Airway epithelial cell (primary cell): ENCODE data around the gene KRTDAP. TPM values are rescaled to one million over a fixed set of nuclear protein-coding genes. Genes with fewer than 3 reads are reported as not detected.

Experiments used
- total RNA-seq: library from RNA; depleted of rRNA; stranded (reverse); fragments of >200 nt; gene quantifications from 2 replicates; pipeline ENCODE4 v1.2.3, GENCODE V29; 2015

The KRTDAP gene
- total RNA-seq = 40.4 and 58.3 TPM in 2 replicates

DNA sequence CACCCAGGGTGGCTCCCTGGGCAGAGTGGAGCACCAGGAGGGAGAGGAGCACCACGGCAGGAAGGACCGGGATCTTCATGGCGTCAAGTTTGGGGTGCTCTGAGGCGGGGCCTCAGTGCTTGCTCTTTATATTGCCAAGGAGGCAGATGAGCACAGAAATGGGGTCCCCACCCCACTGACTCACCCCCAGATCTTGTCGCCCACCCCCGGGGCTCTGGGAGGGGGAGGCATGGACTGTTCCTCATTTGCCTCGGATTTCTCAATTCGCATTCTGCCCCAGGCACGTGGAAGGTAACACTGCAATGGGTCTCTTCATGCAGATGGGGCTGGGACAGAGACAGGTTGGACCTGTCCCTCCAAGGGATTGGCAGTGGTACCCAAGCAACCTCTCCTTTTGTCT, at the start of gene KRTDAP:
KRTDAP (minus strand) TSS at position 101 of the 400 bp plus-strand sequence; CDS start at position 79, 22 bp downstream.

GRCh38 chr19:35533201-35533821, 43.0 kb upstream of the KRTDAP start, which contains the start of gene GAPDHS:
TSS of gene GAPDHS (plus strand) at chr19:35533456. CDS start at chr19:35533528, 72 bp downstream.

DNA sequence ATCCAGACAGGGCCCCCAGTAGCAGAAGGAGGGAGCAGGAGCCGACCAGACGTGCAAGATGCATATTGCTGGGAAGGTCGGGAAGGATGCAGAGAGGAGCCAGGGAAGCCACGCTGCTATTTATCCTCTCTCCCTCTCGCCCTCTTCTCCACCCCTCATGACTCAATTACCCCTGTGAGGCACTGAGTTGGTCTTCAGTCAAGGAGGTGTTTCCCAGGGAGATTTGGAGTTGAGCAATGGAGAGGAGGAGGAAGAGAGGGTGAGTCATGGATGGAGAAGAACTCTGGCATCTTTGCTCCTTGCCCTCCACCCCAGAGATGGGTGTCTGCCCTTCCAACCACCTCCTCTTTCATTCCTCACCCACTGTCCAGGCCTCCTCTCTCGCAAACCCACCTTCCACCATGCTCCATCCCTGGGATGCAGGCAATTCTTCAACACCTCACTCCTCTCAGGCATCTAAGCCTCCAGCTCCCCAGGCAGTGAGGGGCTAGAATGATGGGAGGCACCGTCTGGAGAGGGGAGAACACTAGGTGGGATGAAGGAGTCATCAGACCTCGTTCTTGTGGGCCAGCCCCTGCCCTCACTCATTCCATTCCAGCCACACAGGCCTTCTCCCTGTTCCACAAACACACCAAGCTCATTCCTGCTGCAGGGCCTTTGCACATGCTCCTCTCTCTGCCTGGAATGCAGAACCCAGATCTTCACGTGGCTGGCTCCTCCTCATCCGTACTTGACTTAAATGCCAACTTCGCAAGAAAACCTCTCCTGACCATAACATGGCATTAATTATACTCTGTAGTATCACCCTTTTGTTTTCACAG, 38.2 kb upstream of the KRTDAP start, which contains the start of gene SBSN:
SBSN (minus strand) TSS at position 94 of the 821 bp plus-strand sequence; CDS start at position 64, 30 bp downstream.

GRCh38 chr19:35513628-35514281, 23.5 kb upstream of the KRTDAP start, which contains the start of gene DMKN:
TSS of gene DMKN (minus strand) at chr19:35513649. CDS start at chr19:35513475, 174 bp downstream.

GRCh38 chr19:35447606-35448469, 42.4 kb downstream of the KRTDAP start, which contains the start of gene FFAR2:
TSS of gene FFAR2 (plus strand) at chr19:35448257. CDS start at chr19:35449715, 1,458 bp downstream.

Other genes starting within 250 kb of the KRTDAP start
- gene LSR, start 241.5 kb downstream of the KRTDAP start, total RNA-seq = 85.6 and 108 TPM in 2 replicates
- gene USF2, start 221.5 kb downstream of the KRTDAP start, total RNA-seq = 63.3 and 75.7 TPM in 2 replicates
- gene HAMP, start 207.9 kb downstream of the KRTDAP start, total RNA-seq = not detected in 2 replicates
- not detected in 2 replicates for gene MAG, start 198.3 kb downstream of the KRTDAP start, total RNA-seq
- not detected in 2 replicates for gene CD22, start 161.3 kb downstream of the KRTDAP start, total RNA-seq
- gene FFAR1, start 142.6 kb downstream of the KRTDAP start, total RNA-seq = not detected in 2 replicates
- not detected in 2 replicates for gene FFAR3, start 132.0 kb downstream of the KRTDAP start, total RNA-seq
- not detected in 2 replicates for gene GPR42, start 119.4 kb downstream of the KRTDAP start, total RNA-seq
- not detected in 2 replicates for gene FFAR2, start 42.2 kb downstream of the KRTDAP start, total RNA-seq
- gene DMKN, start 23.2 kb upstream of the KRTDAP start, total RNA-seq = 490 and 661 TPM in 2 replicates
- 62.1 and 80.8 TPM in 2 replicates for gene SBSN, start 37.8 kb upstream of the KRTDAP start, total RNA-seq
- gene GAPDHS, start 43.0 kb upstream of the KRTDAP start, total RNA-seq = not detected in 2 replicates
- 116 and 138 TPM in 2 replicates for gene TMEM147, start 55.2 kb upstream of the KRTDAP start, total RNA-seq
- not detected in 2 replicates for gene ATP4A, start 73.2 kb upstream of the KRTDAP start, total RNA-seq
- not detected in 2 replicates for gene PMIS2, start 95.7 kb upstream of the KRTDAP start, total RNA-seq
- 10.9 TPM in 2 replicates for gene HAUS5, start 122.3 kb upstream of the KRTDAP start, total RNA-seq
- gene RBM42, start 138.6 kb upstream of the KRTDAP start, total RNA-seq = 103 and 118 TPM in 2 replicates
- 0.35 and 0.51 TPM in 2 replicates for gene ETV2, start 151.3 kb upstream of the KRTDAP start, total RNA-seq
- gene COX6B1, start 157.9 kb upstream of the KRTDAP start, total RNA-seq = 473 and 703 TPM in 2 replicates
- not detected in 2 replicates for gene UPK1A, start 176.1 kb upstream of the KRTDAP start, total RNA-seq
- not detected in 2 replicates for gene ZBTB32, start 214.1 kb upstream of the KRTDAP start, total RNA-seq
- gene KMT2B, start 227.5 kb upstream of the KRTDAP start, total RNA-seq = 16.7 and 19.3 TPM in 2 replicates